Activated CD8-positive, alpha-beta memory T cell treated with anti-CD3 and anti-CD28 coated beads, Interleukin-2, amount 50 U/mL, for 1 hour (primary cell): ENCODE data around the gene NFKBIE.

ENCODE experiments used
- DNase-seq: peaks from one replicate; pipeline ENCODE4 v3.0.0-alpha.2; 2020; ENCODE audit errors: extremely low read depth

Gene NFKBIE

GRCh38 chr6:44272999-44273566 is 7.7 kb upstream of the NFKBIE start:
- DNase-seq, result no peak

- DNase-seq, result no peak
Measured at GRCh38 chr6:44272529-44272928, 7.2 kb upstream of the NFKBIE start.

- no peak for DNase-seq
Measured at GRCh38 chr6:44271914-44272313, 6.6 kb upstream of the NFKBIE start.

GRCh38 chr6:44271406-44271723 is 6.0 kb upstream of the NFKBIE start:
- DNase-seq, result no peak

GRCh38 chr6:44270526-44271405 is 5.4 kb upstream of the NFKBIE start:
- DNase-seq, result no peak

- no peak for DNase-seq
Measured at GRCh38 chr6:44269921-44270525, 4.7 kb upstream of the NFKBIE start, which contains the start of gene TMEM151B. Gene TMEM151B, plus strand, starts transcription at chr6:44270450. Its CDS starts 293 bp downstream, at chr6:44270743.

- no peak for DNase-seq
Measured at GRCh38 chr6:44269178-44269920, 4.0 kb upstream of the NFKBIE start.

- DNase-seq, result no peak
Measured at GRCh38 chr6:44268095-44268628, 2.8 kb upstream of the NFKBIE start.

- no peak for DNase-seq
Measured at GRCh38 chr6:44267252-44267651, 1.9 kb upstream of the NFKBIE start.

- no peak for DNase-seq
Measured at GRCh38 chr6:44266347-44266746, 996 bp upstream of the NFKBIE start.

GRCh38 chr6:44265722-44266233 is 427 bp upstream of the NFKBIE start:
- no peak for DNase-seq

GRCh38 chr6:44264154-44265006 is 971 bp downstream of the NFKBIE start:
- no peak for DNase-seq

GRCh38 chr6:44263354-44264100 is 1.8 kb downstream of the NFKBIE start:
- DNase-seq, result no peak

- DNase-seq, result no peak
Measured at GRCh38 chr6:44262467-44263353, 2.6 kb downstream of the NFKBIE start.

- DNase-seq, result no peak
Measured at GRCh38 chr6:44261581-44261980, 3.8 kb downstream of the NFKBIE start.

GRCh38 chr6:44260451-44261297 is 4.7 kb downstream of the NFKBIE start:
- no peak for DNase-seq

- no peak for DNase-seq
Measured at GRCh38 chr6:44260011-44260410, 5.3 kb downstream of the NFKBIE start.

- DNase-seq, result no peak
Measured at GRCh38 chr6:44258921-44259320, 6.4 kb downstream of the NFKBIE start.
